Measurements from ENCODE around the gene CCDC47. TPM values are rescaled to one million over a fixed set of nuclear protein-coding genes. Genes with fewer than 3 reads are reported as not detected.

The CCDC47 gene
- total and polyA plus RNA-seq, 2 of the 13 experiments (the other 11 are each of a cell fraction or from before 2014, with no cell fraction given), result 59.3 to 99.5 TPM

GRCh38 chr17:63773272-63774140 is at the start of gene CCDC47 (continued):
- TF ChIP-seq TFDP1 (CRISPR knock-in tag; IDR thresholded peaks at IDR 0.05; ENCODE audit: borderline replicate concordance) (peak; percentile 71; the same call in 1 of the 2 replicates), ZNF180 (CRISPR knock-in tag; IDR thresholded peaks at IDR 0.05; ENCODE audit: borderline replicate concordance, low read depth) (no peak), TP53 (CRISPR knock-in tag; conservative IDR thresholded peaks at IDR 0.05) (peak; percentile 26; the same call in 1 of the 2 replicates), MYC (CRISPR knock-in tag; IDR thresholded peaks at IDR 0.05; ENCODE audit: borderline replicate concordance) (peak; percentile 100), ZNF276 (CRISPR knock-in tag; IDR thresholded peaks at IDR 0.05; ENCODE audit: low read depth) (peak; percentile 88), ZNF18 (CRISPR knock-in tag; IDR thresholded peaks at IDR 0.05; ENCODE audit: insufficient replicate concordance) (peak; percentile 84), NR3C1 (CRISPR knock-in tag; IDR thresholded peaks at IDR 0.05) (no peak), ZNF407 (CRISPR knock-in tag; IDR thresholded peaks at IDR 0.05; ENCODE audit: not compliant biosample characterization) (peak; percentile 31), PCBP2 (optimal IDR thresholded peaks at IDR 0.05; ENCODE audit: low read depth, low read length, poor library complexity, severe bottlenecking) (no peak), MXD1 (CRISPR knock-in tag; IDR thresholded peaks at IDR 0.05) (peak; percentile 95; the same call in 1 of the 2 replicates), ZBTB38 (CRISPR knock-in tag; IDR thresholded peaks at IDR 0.05) (peak; percentile 91)
